Ovary (tissue), 3 donors: ENCODE measurements around the gene TPGS1.

Source experiments
- CTCF ChIP-seq, 3 donors: fragments of 450-650 bp in 2 of 3; fragments of 200-600 bp in 1 of 3; IDR thresholded peaks; one replicate each; pipeline versions ENCODE4 v1.5.1 to v1.8.0; 2016 to 2022; ENCODE audit warnings: antibody characterized with exemption in 3 of 3, mild to moderate bottlenecking in 1 of 3
- EP300 ChIP-seq: sonication (generic); formaldehyde crosslinking; IDR thresholded peaks from one replicate; pipeline ENCODE4 v1.6.1; 2017; ENCODE audit warnings: antibody characterized with exemption
- POLR2A ChIP-seq: fragments of 450-650 bp; IDR thresholded peaks from one replicate; pipeline ENCODE4 v1.6.1; 2017; ENCODE audit warnings: antibody characterized with exemption, mild to moderate bottlenecking, moderate library complexity
- donor health status: DM: no; HTN: no; CAD: no.

- no peak for TF ChIP-seq POLR2A
- no peak for TF ChIP-seq CTCF (IDR thresholded peaks at IDR 0.05)
- TF ChIP-seq EP300: no peak
Measured at GRCh38 chr19:484494-484893, 22.8 kb upstream of the TPGS1 start.
